Prostate gland (tissue), 2 donors: Measurements from ENCODE around the gene ATP1A1. TPM values are rescaled to one million over a fixed set of nuclear protein-coding genes. Genes with fewer than 3 reads are reported as not detected.

Source experiments
- DNase-seq: peaks from one replicate; pipeline ENCODE4 v3.0.0-alpha.2; 2019; ENCODE audit warnings: low spot score
- H3K27ac ChIP-seq, 2 donors: fragments of 200-600 bp; sonication (generic); 2 replicates each; pipeline ENCODE4 v1.5.1; 2017 to 2019
- H3K27me3 ChIP-seq: fragments of 200-600 bp; sonication (generic); replicated peaks from 2 replicates; pipeline ENCODE4 v1.5.1; 2019; ENCODE audit not compliant: insufficient read depth
- H3K36me3 ChIP-seq, 2 donors: fragments of 200-600 bp; sonication (generic); 1 replicate in 1 of 2; 2 replicates in 1 of 2; pipeline versions ENCODE4 v1.5.1 to v1.8.1; 2017 to 2019
- H3K4me1 ChIP-seq: fragments of 200-600 bp; sonication (generic); replicated peaks from 2 replicates; pipeline ENCODE4 v1.5.1; 2019
- H3K4me3 ChIP-seq, 2 donors: fragments of 200-600 bp; sonication (generic); 2 replicates each; pipeline ENCODE4 v1.5.1; 2017 to 2019
- H3K9me3 ChIP-seq: fragments of 200-600 bp; sonication (generic); 2 replicates; pipeline ENCODE4 v1.5.1; 2017
- CTCF ChIP-seq, 4 experiments: fragments of 200-600 bp in 2 of 4; fragments of 450-650 bp in 2 of 4; sonication (generic) in 2 of 4; IDR thresholded peaks; 1 replicate in 3 of 4; 2 replicates in 1 of 4; pipeline ENCODE4 v1.5.1; 2016 to 2019; ENCODE audit warnings: antibody characterized with exemption in 4 of 4, mild to moderate bottlenecking in 2 of 4, moderate library complexity in 2 of 4
- POLR2A ChIP-seq: fragments of 450-650 bp; IDR thresholded peaks from one replicate; pipeline ENCODE4 v1.6.1; 2016; ENCODE audit warnings: antibody characterized with exemption, mild to moderate bottlenecking
- POLR2AphosphoS5 ChIP-seq: sonication (generic); formaldehyde crosslinking; IDR thresholded peaks from one replicate; pipeline ENCODE4 v1.6.1; 2017; ENCODE audit warnings: antibody characterized with exemption
- WGBS: methylation state at CpG from one replicate; pipeline ENCODE4 v1.1.5; 2018; 5-methylcytosine and 5-hydroxymethylcytosine counted together
- intact Hi-C: fragments of 100-400 bp; cut with DNase I; formaldehyde crosslinking; loops from one replicate; pipeline ENCODE4 v1.14.2; 2022
- total RNA-seq, 2 donors: library from RNA; depleted of rRNA; stranded (reverse); fragments of >200 nt; gene quantifications; one replicate each; pipeline ENCODE4 v1.1.0, GENCODE V29; 2016

The ATP1A1 gene
- total RNA-seq, 2 donors from 2014 or later: 365 to 536 TPM

GRCh38 chr1:116446686-116447085, 73.6 kb downstream of the ATP1A1 start:
- Histone ChIP-seq H3K4me1 (peaks cover 4% of the 10 kb centered on the region), H3K9me3 (no peaks in the 10 kb centered on the region), H3K4me3 (no peak overlapping the region), H3K27me3 (no peaks in the 10 kb centered on the region), H3K27ac (no peak overlapping the region), H3K36me3 (no peaks in the 10 kb centered on the region)
- no peak for DNase-seq
- WGBS: 94% methylated on average over 3 of the region's 3 CpGs
- TF ChIP-seq CTCF (IDR thresholded peaks at IDR 0.05): no peak
- TF ChIP-seq POLR2AphosphoS5: no peak
- no peak for TF ChIP-seq POLR2A
- intact Hi-C loops: no loop called here

- 53% methylated on average over 7 of the region's 7 CpGs for WGBS
- no peaks in the 10 kb centered on the region for H3K9me3 ChIP-seq
- no peaks in the 10 kb centered on the region for H3K36me3 ChIP-seq
- no peak for DNase-seq
- H3K27me3 ChIP-seq: no peaks in the 10 kb centered on the region
- H3K4me3 ChIP-seq: no peak overlapping the region
- peaks cover 16% of the 10 kb centered on the region for H3K4me1 ChIP-seq
- TF ChIP-seq POLR2A (no peak), CTCF (IDR thresholded peaks at IDR 0.05) (no peak), POLR2AphosphoS5 (no peak)
- intact Hi-C loops: no loop called here
- no peak overlapping the region for H3K27ac ChIP-seq
Observed at GRCh38 chr1:116448785-116449385, 75.8 kb downstream of the ATP1A1 start.

GRCh38 chr1:116449578-116449977, 76.5 kb downstream of the ATP1A1 start:
- TF ChIP-seq CTCF (IDR thresholded peaks at IDR 0.05): no peak
- no peak for TF ChIP-seq POLR2AphosphoS5
- no peak for TF ChIP-seq POLR2A
- DNase-seq: no peak
- no peaks in the 10 kb centered on the region for H3K9me3 ChIP-seq
- intact Hi-C loops: no loop called here
- H3K36me3 ChIP-seq: no peaks in the 10 kb centered on the region
- H3K27me3 ChIP-seq: no peaks in the 10 kb centered on the region
- H3K27ac ChIP-seq: no peak overlapping the region
- peaks cover 21% of the 10 kb centered on the region for H3K4me1 ChIP-seq
- no peak overlapping the region for H3K4me3 ChIP-seq

GRCh38 chr1:116451702-116452101, 78.7 kb downstream of the ATP1A1 start:
- Histone ChIP-seq H3K4me1 (peaks cover 27% of the 10 kb centered on the region), H3K36me3 (no peaks in the 10 kb centered on the region), H3K4me3 (no peak overlapping the region), H3K27ac (peak overlapping the region in 1 of 2 donors; percentile 72), H3K9me3 (no peaks in the 10 kb centered on the region), H3K27me3 (no peaks in the 10 kb centered on the region)
- intact Hi-C loops: no loop called here
- no peak for TF ChIP-seq POLR2A
- TF ChIP-seq CTCF (IDR thresholded peaks at IDR 0.05): no peak
- no peak for TF ChIP-seq POLR2AphosphoS5
- DNase-seq: no peak

GRCh38 chr1:116453481-116453880, 80.4 kb downstream of the ATP1A1 start:
- H3K36me3 ChIP-seq: no peaks in the 10 kb centered on the region
- intact Hi-C loops: no loop called here
- peak; percentile 37 for DNase-seq
- no peaks in the 10 kb centered on the region for H3K9me3 ChIP-seq
- H3K27ac ChIP-seq: peak overlapping the region; percentile 48 to 72
- H3K27me3 ChIP-seq: no peaks in the 10 kb centered on the region
- WGBS: 56% methylated on average over 2 of the region's 2 CpGs
- TF ChIP-seq POLR2A: no peak
- TF ChIP-seq CTCF (IDR thresholded peaks at IDR 0.05): no peak
- peak; percentile 81 for TF ChIP-seq POLR2AphosphoS5
- peaks cover 27% of the 10 kb centered on the region for H3K4me1 ChIP-seq
- H3K4me3 ChIP-seq: no peak overlapping the region
